Tongue (tissue), 2 donors: ENCODE data around the gene NFE2L3. TPM values are rescaled to one million over a fixed set of nuclear protein-coding genes. Genes with fewer than 3 reads are reported as not detected.
"Not testable (repeated sequence)": the region's sequence is repeated elsewhere in the genome, so short reads cannot be mapped to it uniquely, and the experiment has no call there.

Experiments used
- DNase-seq: peaks from one replicate; pipeline ENCODE4 v3.0.0-alpha.2; 2015
- total RNA-seq: library from RNA; depleted of rRNA; stranded (reverse); fragments of >200 nt; gene quantifications from one replicate; pipeline ENCODE4 v1.2.3, GENCODE V29; 2014

NFE2L3 gene
- total RNA-seq = 1.1 TPM

GRCh38 chr7:26151953-26152781, at the start of gene NFE2L3:
TSS of gene NFE2L3 (plus strand) at chr7:26152198. CDS start at chr7:26152499, 301 bp downstream.
- peak; percentile 63 for DNase-seq

- DNase-seq = no peak
Measured at GRCh38 chr7:26103596-26103995, 48.4 kb upstream of the NFE2L3 start.

GRCh38 chr7:26105236-26105635, 46.8 kb upstream of the NFE2L3 start:
- DNase-seq = no peak

GRCh38 chr7:26105931-26106330, 46.1 kb upstream of the NFE2L3 start:
- DNase-seq = no peak

GRCh38 chr7:26112203-26112740, 39.7 kb upstream of the NFE2L3 start:
- DNase-seq = no peak

GRCh38 chr7:26115650-26116049, 36.3 kb upstream of the NFE2L3 start:
- DNase-seq = no peak

- no peak for DNase-seq
Measured at GRCh38 chr7:26117142-26117807, 34.7 kb upstream of the NFE2L3 start.

- DNase-seq = no peak
Measured at GRCh38 chr7:26117970-26118369, 34.0 kb upstream of the NFE2L3 start.

GRCh38 chr7:26122745-26123144, 29.3 kb upstream of the NFE2L3 start:
- DNase-seq = no peak

- DNase-seq = not testable (repeated sequence)
Measured at GRCh38 chr7:26124775-26125174, 27.2 kb upstream of the NFE2L3 start.

- no peak for DNase-seq
Measured at GRCh38 chr7:26127411-26127810, 24.6 kb upstream of the NFE2L3 start.

GRCh38 chr7:26131056-26131589, 20.9 kb upstream of the NFE2L3 start:
- DNase-seq = no peak

GRCh38 chr7:26135076-26135475, 16.9 kb upstream of the NFE2L3 start:
- DNase-seq = no peak

GRCh38 chr7:26135551-26135950, 16.4 kb upstream of the NFE2L3 start:
- no peak for DNase-seq

GRCh38 chr7:26136831-26137230, 15.2 kb upstream of the NFE2L3 start:
- DNase-seq = no peak

GRCh38 chr7:26140380-26140779, 11.6 kb upstream of the NFE2L3 start:
- no peak for DNase-seq

- no peak for DNase-seq
Measured at GRCh38 chr7:26141077-26141476, 10.9 kb upstream of the NFE2L3 start.

GRCh38 chr7:26143298-26144048, 8.5 kb upstream of the NFE2L3 start:
- DNase-seq = no peak

GRCh38 chr7:26144184-26145080, 7.6 kb upstream of the NFE2L3 start:
- no peak for DNase-seq

- DNase-seq = no peak
Measured at GRCh38 chr7:26145238-26145637, 6.8 kb upstream of the NFE2L3 start.

- peak; percentile 74 for DNase-seq
Measured at GRCh38 chr7:26147030-26147429, 5.0 kb upstream of the NFE2L3 start.
